Cardiac septum (tissue), 1 donor: Measurements from ENCODE around the gene DTYMK. TPM values are rescaled to one million over a fixed set of nuclear protein-coding genes. Genes with fewer than 3 reads are reported as not detected.

ENCODE experiments used
- DNase-seq: peaks from one replicate; pipeline ENCODE4 v3.0.0-alpha.2; 2020; ENCODE audit warnings: low spot score
- intact Hi-C: fragments of 100-400 bp; cut with DNase I; formaldehyde crosslinking; loops from one replicate; pipeline ENCODE4 v1.14.0; 2022
- total RNA-seq: library from RNA; stranded (reverse); fragmentation: NEBNext Ultra II Directional; extraction: Animal tissue kit (Norgen Biotek cat#: 25700); gene quantifications from one replicate; pipeline ENCODE4 v1.2.1, GENCODE V29; 2021
- donor health status: DM: no; HTN: no; CAD: no.

The DTYMK gene
- total RNA-seq, 1 donor from 2014 or later: 10.5 TPM

DNA sequence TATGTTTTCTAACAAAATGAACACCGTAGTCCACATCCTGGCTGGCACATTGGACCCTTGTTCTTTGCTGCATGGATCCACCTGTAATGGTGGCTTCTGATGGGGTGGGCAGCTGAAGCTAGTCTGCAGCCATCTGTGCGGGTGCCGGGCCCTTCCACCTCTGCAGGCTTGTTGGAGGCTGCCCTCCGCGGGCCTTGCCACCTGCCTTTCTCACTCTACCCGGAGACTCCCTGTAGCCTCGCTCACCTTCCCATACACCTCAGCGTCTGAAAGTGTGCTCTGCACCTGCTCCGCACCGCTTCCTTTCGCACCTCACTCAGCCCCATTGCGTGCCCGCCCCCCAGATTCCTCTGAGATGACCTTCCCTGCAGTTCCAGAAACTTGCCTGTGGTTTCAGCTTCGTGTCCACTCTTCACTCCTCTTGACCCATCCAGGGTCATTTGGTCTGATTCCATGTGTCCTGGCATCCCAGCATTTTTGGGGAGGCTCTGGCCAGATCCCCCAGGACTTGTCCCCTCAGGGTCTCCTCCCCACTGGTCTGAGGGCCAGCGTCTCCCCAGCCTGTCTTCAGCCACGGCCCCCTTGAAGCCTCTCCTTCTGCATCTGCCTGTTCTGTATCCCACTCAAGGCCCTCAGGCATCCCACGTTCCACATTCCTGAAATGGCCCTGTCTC, 31.0 kb downstream of the DTYMK start:
- DNase-seq: no peak
- intact Hi-C loops: no loop called here

DNA sequence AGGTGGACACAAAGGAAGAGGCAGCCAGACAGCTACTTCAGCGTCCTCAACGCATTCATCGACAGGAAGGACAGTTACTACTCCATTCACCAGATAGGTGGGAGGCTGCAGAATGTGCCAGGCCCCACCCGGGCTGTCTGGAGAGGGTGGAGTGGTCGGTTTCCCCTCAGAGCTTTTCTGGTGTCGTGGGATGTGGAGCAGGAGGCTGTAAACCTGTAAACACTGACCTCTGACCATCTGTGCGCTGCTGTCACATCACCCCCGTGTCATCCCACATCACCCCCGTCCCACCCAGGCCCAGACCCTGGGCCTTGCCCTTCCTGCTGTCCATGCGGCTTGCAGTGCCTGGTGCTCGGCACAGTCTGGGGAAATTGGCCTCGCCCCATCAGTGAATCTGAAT, 32.1 kb downstream of the DTYMK start:
- intact Hi-C loops: no loop called here
- peak; percentile 61 for DNase-seq

DNA sequence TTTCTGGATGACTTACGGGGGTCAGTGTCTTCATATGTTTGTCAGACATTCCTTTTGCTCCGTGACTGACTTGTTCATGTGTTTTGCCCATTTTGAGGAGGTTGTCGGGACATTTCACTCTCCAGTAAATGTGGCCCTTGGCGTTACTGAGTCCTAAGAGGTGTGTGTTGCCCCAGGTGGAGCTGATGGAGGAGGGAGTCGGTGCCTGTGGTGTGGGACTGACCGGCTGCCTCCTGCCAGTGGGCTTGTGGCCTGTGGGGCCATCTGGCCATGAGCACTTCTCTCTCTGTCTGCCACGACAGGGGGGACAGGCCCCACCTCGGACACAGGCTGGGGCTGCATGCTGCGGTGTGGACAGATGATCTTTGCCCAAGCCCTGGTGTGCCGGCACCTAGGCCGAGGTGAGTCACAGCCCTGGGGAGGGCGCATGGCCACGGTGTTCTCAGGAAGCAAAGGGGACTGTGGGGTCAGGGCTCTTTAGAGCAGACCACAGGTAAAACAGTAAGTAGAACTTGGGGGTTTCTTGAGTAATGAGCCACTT, 33.3 kb downstream of the DTYMK start:
- intact Hi-C loops: no loop called here
- no peak for DNase-seq

DNA sequence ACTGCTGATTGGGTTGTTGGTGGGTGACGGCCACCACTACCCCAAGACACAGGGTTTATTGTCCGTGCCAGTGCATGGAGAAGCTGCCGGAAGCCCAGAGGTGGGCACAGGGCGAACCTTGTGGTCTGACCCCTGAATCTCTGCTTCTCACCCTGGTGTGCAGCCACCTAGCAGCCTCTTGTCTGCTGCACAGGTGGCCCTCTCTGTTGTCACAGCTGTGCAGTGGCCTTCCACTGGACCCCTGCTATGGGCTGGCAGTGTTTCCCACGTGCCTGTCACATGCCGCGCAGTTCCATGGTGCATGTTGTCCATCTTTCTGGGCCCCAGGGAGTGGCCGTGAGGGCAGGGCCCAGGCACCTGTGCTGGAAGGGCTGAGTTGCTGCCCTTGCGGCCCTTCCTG, 33.9 kb downstream of the DTYMK start:
- no peak for DNase-seq
- intact Hi-C loops: no loop called here

DNA sequence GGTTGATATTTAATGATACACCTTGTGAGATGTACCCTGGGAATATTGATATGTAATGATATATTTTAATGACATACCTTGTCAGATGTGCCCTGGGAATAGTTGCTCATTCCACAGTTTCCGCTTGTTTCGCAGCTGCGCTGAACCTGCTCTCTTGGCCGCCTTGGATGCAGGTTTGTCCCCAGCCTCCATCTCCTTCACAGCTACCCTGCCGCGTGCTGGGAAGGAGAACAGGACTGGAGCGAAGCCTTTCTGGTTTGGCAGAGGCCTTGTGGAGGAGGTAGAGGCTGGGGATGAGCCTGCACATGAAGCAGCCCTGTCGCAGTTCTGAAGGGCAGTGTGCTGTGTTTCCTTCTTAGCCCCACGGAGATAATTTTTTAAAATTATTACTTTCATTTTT, 34.5 kb downstream of the DTYMK start:
- intact Hi-C loops: no loop called here
- no peak for DNase-seq

DNA sequence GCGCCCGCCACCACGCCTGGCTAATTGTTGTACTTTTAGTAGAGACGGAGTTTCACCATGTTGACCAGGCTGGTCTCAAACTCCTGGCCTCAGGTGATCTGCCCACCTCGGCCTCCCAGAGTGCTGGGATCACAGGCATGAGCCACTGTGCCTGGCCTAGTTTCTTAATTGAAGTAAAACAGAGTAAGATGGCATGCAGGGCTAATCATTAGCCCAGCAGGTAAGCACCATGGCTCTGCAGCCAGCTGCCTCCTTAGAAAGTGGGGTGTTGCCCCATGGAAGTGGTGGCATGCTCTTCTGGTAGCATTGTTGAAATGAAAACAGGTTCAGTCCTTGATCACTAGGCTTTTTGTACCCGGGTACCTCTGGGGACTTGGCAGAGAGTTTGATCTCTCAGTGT, 36.7 kb downstream of the DTYMK start:
- intact Hi-C loops: no loop called here
- no peak for DNase-seq

DNA sequence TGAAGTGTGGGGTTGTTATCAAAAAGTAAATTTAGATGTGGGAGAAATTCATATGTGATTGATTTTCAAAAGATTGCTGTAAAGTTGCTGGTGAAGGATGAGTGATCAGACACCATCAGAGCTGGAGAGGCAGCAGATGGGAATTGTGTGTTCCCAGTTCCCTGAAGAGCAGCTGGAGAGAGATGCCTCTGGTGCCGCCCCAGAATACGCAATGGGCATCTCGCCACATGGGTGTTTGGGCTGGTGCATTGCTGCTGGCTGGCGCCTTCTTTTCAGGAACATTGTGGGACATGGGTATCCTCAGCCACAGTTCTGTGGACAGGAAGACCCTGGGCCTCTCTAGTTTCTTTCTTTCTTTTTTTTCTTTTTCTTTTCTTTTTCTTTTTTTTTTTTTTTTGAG, 37.2 kb downstream of the DTYMK start:
- DNase-seq: no peak
- intact Hi-C loops: no loop called here

DNA sequence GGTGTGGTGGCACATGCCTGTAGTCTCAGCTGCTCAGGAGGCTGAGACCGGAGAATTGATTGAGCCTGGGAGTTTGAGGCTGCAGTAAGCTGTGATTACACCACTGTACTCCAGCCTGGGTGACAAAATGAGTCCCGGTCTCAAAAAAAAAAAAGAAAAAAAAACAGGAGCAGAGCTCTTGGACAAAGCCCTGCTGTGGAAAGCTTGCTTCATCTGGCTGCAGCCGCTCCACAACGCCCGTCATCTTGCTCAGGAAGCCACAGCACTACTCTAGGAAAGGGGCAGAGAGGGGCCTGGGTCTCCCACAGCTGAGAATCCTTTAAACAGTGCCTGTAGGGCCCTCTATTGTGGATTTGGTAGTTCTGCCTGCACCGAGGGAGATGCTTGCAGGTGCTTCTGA, 38.2 kb downstream of the DTYMK start:
- intact Hi-C loops: no loop called here
- no peak for DNase-seq

DNA sequence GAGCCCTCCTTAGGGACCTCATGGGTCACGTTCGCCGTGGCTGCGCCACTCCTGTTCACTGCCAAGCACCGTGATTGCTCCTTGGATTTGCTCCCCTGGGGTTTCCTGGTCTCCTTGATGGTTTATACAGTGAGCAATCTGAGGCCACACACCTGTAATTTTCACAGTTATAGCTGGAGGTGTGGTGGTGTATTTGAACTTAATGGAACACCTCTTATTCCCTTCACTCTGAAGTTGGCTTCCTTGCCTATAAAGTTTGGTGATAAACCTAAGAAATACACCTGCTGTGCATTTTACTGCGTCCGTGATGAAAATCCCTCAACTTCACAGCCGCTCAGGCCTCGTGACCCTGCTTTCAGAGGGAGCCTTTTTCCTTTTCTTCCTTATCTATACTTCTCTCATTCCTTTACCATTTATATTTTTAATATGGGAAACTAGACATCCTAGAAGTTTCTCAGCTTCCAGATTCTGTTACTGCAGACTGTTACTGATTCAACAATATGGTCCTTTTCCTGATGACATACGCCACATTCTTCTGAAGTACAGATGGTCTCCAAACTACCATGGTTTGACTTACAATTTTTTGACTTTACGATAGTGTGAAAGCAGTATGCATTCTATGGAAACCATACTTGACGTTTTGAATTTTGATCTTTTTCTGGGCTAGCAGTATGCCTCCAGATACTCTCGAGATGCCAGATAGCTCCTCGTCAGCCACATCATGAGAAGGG, 40.5 kb downstream of the DTYMK start:
- DNase-seq: no peak
- intact Hi-C loops: no loop called here

DNA sequence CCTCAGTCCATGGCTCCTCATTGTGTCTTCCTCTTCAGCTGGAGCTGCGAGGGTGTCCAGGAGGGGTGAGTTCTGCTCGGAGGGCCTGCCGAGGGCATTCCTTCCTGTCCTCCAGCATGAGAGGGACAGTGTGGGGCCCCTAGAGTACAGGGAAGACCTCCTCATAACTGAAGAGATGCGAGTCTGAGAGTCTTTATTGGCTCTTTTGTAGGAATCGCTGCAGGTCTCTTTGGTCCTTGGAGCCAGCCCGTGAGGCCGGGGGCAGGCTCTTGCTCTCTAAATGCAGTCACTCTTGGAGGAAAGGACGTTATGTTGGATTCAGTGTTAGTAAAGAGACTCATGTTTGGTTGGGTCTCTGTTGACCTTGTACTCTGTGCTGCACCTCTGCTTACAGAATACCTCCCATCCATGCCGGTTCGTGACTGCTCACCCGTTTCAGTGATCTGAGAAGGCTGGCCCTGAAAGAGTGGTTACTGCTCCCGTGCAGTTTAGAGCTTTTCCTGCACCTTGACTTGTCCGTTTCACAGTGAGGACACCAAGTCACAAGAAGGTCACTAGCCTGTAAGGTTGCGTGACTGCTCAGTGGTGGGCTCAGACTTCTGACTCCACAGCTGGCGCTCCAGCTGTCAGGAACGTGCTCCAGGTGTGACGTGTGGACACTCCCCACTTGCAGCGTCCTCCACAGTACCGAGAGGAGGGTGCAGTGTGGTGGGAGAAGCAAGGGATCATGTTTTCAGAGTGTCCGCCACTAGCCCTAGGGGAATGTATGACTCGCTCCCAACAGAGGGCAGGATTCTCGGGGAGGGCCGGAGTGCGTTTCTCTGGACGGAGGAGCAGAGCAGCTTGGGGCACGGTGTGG, 41.3 kb downstream of the DTYMK start:
- no peak for DNase-seq
- intact Hi-C loops: no loop called here

DNA sequence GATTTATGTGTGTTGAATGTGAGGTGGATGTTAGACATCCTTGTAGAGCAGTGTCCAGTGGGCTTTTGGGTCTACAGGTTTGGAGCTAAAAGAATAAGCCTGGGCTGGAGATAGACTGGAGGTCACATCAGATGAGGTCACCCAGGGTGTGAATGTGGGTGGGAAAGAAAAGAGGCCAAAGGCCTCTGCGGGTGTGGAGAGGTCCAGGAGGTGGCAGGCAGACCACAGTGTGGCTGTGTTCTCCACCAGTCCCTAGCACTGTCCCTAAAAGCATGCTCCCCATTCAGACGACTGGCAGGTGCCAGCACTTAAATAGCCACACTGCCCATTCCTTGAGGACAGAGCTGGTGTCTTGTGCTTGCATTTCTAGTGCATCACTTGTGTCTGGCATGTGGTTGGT, 45.0 kb downstream of the DTYMK start:
- no peak for DNase-seq
- intact Hi-C loops: no loop called here

DNA sequence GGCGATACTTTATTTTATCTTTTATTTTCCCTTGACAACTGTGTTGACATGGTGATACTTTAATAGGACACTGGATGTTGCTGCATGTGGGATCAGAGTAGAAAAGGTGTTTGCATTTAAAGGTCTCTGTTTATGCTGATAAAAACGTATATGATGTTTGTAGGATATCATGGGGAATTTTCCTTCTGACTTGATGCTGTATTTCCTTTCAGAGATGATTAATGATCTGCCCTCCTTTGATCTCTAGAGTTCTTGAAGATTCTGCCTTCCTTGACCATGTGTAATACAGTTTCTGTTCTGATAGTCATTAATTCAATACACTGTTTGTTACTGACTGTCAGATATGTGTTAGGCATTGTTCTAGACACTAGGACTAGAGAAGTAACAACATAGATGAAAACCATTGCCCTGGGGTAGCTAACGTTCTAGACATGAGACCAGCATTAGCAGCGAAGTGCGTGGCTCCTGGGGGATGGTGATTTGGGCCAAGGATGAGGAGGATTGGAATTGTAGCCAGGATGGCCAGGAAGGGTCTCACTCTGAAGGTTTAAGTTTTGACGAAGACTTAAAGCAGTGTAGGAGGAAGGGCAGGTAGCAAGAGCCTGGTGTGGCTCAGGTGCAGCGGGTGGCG, 46.3 kb downstream of the DTYMK start:
- no peak for DNase-seq
- intact Hi-C loops: no loop called here

DNA sequence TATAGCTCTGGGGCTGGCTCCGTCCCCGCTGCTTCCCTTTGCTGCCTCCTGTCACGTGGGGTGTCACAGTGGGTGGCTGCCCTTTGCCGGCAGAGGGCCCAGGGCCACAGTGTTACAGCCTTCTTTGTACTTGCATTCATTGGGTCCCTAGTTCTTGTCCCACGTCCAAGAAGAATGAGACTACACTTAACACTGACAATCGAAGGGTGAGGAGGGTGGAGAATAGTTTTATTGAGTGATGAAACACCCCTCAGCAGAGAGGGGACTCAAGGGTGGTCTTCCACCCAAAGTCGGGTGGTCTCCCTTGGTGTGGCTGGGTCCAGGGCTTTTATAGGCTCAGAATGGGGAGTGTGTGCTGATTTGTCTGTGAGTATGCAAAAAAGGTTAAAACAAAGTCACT, 47.2 kb downstream of the DTYMK start:
- intact Hi-C loops: loop anchor here (5.0 kb wide), 2 partner anchors 132 to 282 kb away; partner anchors contain the start of genes FARP2 and STK25

DNA sequence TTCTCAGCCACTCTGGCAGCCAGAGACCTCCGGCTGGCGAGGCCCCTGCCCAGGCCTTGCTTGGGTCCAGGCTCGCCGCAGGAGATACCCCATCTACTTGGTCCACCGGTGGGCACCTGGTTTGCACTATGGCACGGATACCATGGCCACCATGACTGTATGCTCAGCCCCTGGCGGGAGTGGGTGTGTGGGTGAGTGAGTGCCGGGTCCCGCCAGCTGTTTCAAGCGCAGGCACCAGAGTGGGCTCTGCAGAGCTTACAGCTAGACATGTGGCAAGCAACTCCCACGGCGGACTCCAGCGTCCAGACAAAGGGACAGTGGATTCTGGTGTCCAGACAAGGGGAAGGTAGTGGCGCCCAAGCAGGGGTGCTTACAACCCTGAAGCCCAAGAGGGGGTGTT, 47.7 kb downstream of the DTYMK start:
- intact Hi-C loops: loop anchor here (5.0 kb wide), 2 partner anchors 132 to 282 kb away; partner anchors contain the start of genes FARP2 and STK25
- DNase-seq: no peak

More for the DNA sequence above, 47.2 kb downstream of the DTYMK start:
- DNase-seq: no peak

DNA sequence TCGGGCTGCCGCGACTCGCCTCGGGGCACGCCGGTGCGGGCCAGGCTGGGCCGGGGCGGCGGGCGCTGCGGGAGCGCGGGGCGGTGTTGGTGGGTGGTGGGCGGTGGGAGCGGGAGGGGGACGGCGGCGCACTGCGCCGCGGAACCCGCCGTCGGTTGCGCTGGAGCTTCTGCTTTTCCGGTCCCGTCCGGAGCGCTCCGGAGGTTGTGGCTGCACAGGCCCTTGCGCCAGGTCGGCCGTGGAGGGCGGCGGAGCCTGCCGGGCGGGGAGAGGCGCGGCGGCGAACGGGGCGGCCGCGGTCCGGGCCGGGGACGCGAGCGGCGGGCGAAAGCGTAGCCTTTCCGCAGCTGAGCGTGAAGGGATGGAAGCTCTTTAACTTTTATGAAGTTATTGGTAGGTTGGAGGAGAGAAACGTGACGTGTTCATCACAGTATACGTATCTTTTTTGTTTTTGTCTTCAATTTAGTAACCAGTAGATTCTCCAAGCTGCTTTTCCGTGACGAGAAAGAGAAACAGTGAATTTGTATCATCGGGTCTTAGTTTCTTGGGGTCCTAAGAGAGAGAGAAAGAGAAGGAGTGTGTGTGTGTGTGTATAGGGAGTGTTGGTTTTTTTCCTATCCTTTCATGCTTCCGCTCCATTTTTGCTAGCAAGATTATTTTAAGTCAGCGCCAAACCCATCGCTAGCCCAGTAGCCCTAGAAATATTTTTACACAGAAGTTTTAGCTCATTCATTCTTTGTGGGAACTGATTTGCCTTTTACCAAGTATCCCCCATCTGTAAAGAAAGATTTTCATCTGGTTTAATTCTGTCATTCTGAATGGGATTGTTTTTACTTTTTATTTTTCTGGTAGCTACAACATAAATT, 48.6 kb downstream of the DTYMK start:
- DNase-seq: no peak

DNA sequence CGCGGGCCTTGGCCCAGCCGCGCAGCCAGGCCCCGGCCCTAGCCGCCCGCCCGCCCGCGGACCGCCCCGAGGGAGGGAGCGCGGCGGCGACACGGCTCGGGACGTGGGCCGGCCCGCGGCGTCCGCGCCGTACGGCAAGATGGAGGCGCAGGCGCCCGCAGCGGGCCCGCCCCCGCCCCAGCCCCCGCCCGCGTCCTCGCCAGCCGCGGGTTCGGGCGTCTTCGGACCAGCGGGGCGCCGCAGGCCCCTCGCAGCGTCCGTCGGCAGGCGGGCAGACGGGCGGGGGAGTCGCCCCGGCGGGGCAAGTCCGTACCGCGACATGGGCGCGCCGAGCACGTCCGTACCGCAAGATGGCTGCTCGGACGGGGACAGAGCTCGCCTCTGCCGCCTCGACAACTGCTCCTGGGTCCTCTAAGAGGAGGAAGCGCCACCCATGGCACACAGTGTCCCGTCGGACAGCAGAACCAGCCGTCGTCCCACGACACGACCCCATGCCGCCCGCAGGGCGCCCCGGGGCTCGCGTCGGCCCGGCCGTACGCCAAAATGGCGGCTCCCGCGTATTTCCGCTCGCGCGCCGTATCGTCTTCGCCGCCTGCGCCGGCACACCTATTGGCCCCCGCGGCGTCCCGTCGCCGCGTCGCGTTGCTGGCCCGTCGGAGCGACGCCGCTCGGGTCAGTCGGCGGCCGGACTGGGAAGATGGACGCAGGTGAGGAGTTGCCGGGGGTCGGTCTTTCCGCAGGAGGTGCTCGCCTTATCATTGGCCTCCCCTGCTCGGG, 49.4 kb downstream of the DTYMK start, which contains the start of the genes ATG4B and THAP4:
ATG4B (plus strand) TSS at position 676 of the 777 bp plus-strand sequence; CDS start at position 698, 22 bp downstream.
THAP4 (minus strand) TSS at position 141 of the 777 bp plus-strand sequence. CDS start 141 bp downstream, outside the sequence.
- peak; percentile 95 for DNase-seq
- intact Hi-C loops: loop anchor here (2.0 to 5.0 kb wide), 3 partner anchors 50 to 280 kb away; partner anchors contain the start of genes DTYMK, FARP2 and STK25

More for the DNA sequence above, 48.6 kb downstream of the DTYMK start:
- intact Hi-C loops: loop anchor here (2.0 to 5.0 kb wide), 3 partner anchors 49 to 281 kb away; partner anchors contain the start of genes DTYMK, FARP2 and STK25
